ENCODE measurements around the gene ETV5. TPM values are rescaled to one million over a fixed set of nuclear protein-coding genes. Genes with fewer than 3 reads are reported as not detected.

ETV5 gene
- total and polyA plus RNA-seq, 9 of the 15 experiments (the other 6 are each of a cell fraction or from before 2014, with no cell fraction given), result 9.2 to 25.9 (median 15.9) TPM

DNA sequence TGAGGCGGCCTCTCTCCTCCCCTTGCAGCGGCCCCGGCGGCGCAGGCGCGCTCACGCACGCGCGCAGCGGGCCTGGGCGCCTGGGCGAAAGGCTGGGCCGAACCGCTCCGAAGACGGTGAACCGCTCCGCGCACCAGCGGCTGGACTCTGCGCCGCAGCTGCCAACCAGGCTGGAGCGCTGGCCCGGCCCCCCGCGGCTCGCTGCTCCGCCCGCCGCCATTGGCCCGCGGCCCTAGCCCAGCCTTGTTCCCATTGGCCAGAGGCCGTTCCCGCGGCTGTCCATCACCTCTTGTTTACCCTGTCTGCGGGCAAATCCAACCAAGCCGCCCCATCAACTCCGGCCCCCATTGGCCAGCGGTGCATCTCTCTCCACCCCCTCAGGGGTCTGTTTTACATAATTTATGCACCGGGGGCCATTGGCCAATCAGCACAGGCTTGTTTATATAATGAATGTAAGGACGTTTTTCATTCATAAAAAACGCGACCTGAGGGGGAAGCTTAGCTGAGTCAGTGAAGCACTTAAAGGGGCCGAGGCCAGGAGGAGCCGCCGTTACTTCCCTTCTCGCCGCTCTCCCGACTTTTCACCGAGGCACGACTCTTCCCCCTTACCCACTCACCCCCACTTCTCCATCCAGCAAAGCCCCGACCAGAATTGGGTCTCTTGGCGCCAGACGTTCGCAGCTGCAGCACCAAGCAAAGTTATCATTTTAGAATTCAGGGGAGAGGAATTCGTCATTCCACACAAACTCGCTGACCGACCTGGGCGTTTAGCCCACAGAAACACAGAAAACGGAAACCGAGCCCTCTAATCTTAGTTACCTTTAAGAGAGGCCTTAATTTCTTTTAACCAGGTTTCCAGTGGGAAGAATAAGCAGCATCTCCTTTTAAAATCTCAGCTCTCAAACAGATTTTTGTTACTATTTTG is at the start of gene ETV5 (continued):
- no peak for TF ChIP-seq CUX1 (CRISPR knock-in tag; IDR thresholded peaks at IDR 0.05)
- no peak for TF ChIP-seq ETV1 (tag; conservative IDR thresholded peaks at IDR 0.05; ENCODE audit: low read depth)
- TF ChIP-seq, protein P1, sequence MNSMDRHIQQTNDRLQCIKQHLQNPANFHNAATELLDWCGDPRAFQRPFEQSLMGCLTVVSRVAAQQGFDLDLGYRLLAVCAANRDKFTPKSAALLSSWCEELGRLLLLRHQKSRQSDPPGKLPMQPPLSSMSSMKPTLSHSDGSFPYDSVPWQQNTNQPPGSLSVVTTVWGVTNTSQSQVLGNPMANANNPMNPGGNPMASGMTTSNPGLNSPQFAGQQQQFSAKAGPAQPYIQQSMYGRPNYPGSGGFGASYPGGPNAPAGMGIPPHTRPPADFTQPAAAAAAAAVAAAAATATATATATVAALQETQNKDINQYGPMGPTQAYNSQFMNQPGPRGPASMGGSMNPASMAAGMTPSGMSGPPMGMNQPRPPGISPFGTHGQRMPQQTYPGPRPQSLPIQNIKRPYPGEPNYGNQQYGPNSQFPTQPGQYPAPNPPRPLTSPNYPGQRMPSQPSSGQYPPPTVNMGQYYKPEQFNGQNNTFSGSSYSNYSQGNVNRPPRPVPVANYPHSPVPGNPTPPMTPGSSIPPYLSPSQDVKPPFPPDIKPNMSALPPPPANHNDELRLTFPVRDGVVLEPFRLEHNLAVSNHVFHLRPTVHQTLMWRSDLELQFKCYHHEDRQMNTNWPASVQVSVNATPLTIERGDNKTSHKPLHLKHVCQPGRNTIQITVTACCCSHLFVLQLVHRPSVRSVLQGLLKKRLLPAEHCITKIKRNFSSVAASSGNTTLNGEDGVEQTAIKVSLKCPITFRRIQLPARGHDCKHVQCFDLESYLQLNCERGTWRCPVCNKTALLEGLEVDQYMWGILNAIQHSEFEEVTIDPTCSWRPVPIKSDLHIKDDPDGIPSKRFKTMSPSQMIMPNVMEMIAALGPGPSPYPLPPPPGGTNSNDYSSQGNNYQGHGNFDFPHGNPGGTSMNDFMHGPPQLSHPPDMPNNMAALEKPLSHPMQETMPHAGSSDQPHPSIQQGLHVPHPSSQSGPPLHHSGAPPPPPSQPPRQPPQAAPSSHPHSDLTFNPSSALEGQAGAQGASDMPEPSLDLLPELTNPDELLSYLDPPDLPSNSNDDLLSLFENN (IDR thresholded peaks at IDR 0.05; ENCODE audit: low read depth in 2 of 2, low read length in 2 of 2), result no peak
- TF ChIP-seq ARHGAP35 (IDR thresholded peaks at IDR 0.05; ENCODE audit: partially characterized antibody), result no peak
- TF ChIP-seq KLF6 (CRISPR knock-in tag; IDR thresholded peaks at IDR 0.05; ENCODE audit: borderline replicate concordance), result no peak
- TF ChIP-seq MEIS2 (IDR thresholded peaks at IDR 0.05; ENCODE audit: partially characterized antibody), result peak; percentile 66
- TF ChIP-seq TAF9B (IDR thresholded peaks at IDR 0.05; ENCODE audit: partially characterized antibody), result no peak
- TF ChIP-seq NCOA6 (IDR thresholded peaks at IDR 0.05), result no peak
- TF ChIP-seq PHTF2 (CRISPR knock-in tag; IDR thresholded peaks at IDR 0.05), result no peak
- peak; percentile 31; the same call in 1 of the 2 replicates for TF ChIP-seq ZBTB7A (IDR thresholded peaks at IDR 0.05; ENCODE audit: borderline replicate concordance, control insufficient read depth, low read depth, low read length)
- no peak for TF ChIP-seq ZFP1 (CRISPR knock-in tag; IDR thresholded peaks at IDR 0.05)
- no peak for TF ChIP-seq CEBPB (tag; IDR thresholded peaks at IDR 0.05)
- TF ChIP-seq CTBP1 (IDR thresholded peaks at IDR 0.05; ENCODE audit: borderline replicate concordance), result peak; percentile 97
- no peak for TF ChIP-seq HMG20B (CRISPR knock-in tag; IDR thresholded peaks at IDR 0.05)
- peak; percentile 89 for TF ChIP-seq POLR2H (tag; IDR thresholded peaks at IDR 0.05; ENCODE audit: low read depth)
- TF ChIP-seq ZNF274 (IDR thresholded peaks at IDR 0.05; ENCODE audit: borderline replicate concordance, low read depth, low read length), result no peak
- peak; percentile 94 for TF ChIP-seq ASH1L (IDR thresholded peaks at IDR 0.05; ENCODE audit: borderline replicate concordance, low read depth, partially characterized antibody)

Data from K562 (cell line).